Neuronal stem cell (in vitro differentiated cells): Measurements from ENCODE around the gene LRRC53.

Experiments
- DNase-seq: peaks from one replicate; pipeline ENCODE4 v3.0.0-alpha.2; 2013; ENCODE audit warnings: low spot score
- H2AFZ ChIP-seq: one replicate; pipeline ENCODE4 v1.6.1; 2013; ENCODE audit warnings: mild to moderate bottlenecking, low read length, inconsistent platforms
- H2AK5ac ChIP-seq: 2 replicates; pipeline ENCODE4 v1.6.1; 2013; ENCODE audit warnings: low read depth, mild to moderate bottlenecking, inconsistent platforms, low read length, moderate library complexity, mixed read lengths
- H2BK120ac ChIP-seq: 2 replicates; pipeline ENCODE4 v1.6.1; 2013; ENCODE audit warnings: low read depth, mild to moderate bottlenecking, inconsistent platforms, low read length, moderate library complexity, mixed read lengths
- H2BK12ac ChIP-seq: one replicate; pipeline ENCODE4 v1.6.1; 2013; ENCODE audit warnings: low read length, inconsistent platforms
- H2BK15ac ChIP-seq: 2 replicates; pipeline ENCODE4 v1.6.1; 2013; ENCODE audit warnings: mild to moderate bottlenecking, low read length, inconsistent platforms, mixed read lengths
- H2BK5ac ChIP-seq: one replicate; pipeline ENCODE4 v1.6.1; 2013; ENCODE audit warnings: inconsistent platforms, mild to moderate bottlenecking, low read length, moderate library complexity
- H3K14ac ChIP-seq: one replicate; pipeline ENCODE4 v1.6.1; 2013; ENCODE audit warnings: low read length, inconsistent platforms
- H3K18ac ChIP-seq: 2 replicates; pipeline ENCODE4 v1.6.1; 2013; ENCODE audit warnings: low read length, inconsistent platforms
- H3K23ac ChIP-seq: 2 replicates; pipeline ENCODE4 v1.6.1; 2013; ENCODE audit warnings: low read depth, mild to moderate bottlenecking, mixed read lengths, low read length, inconsistent platforms; ENCODE audit not compliant: poor library complexity
- H3K27ac ChIP-seq: replicated peaks from 3 replicates; pipeline ENCODE4 v1.5.1; 2013; ENCODE audit warnings: low read length, inconsistent platforms
- H3K27me3 ChIP-seq, 3 experiments: 2 replicates each; pipeline ENCODE4 v1.6.1; 2013; ENCODE audit warnings: low read length in 3 of 3, mild to moderate bottlenecking in 2 of 3, inconsistent platforms in 1 of 3, low read depth in 1 of 3, mixed read lengths in 1 of 3, moderate library complexity in 1 of 3; ENCODE audit not compliant: control insufficient read depth in 3 of 3, insufficient read depth in 3 of 3
- H3K36me3 ChIP-seq, 2 donors: replicated peaks in 1 of 2; 2 replicates each; pipeline ENCODE4 v1.6.1; 2013; ENCODE audit warnings: low read length in 2 of 2; ENCODE audit not compliant: control insufficient read depth in 2 of 2, insufficient read depth in 2 of 2
- H3K4ac ChIP-seq: 2 replicates; pipeline ENCODE4 v1.6.1; 2013; ENCODE audit warnings: inconsistent platforms, mild to moderate bottlenecking, low read length, moderate library complexity
- H3K4me1 ChIP-seq, 2 donors: 1 replicate in 1 of 2; 2 replicates in 1 of 2; pipeline ENCODE4 v1.6.1; 2013; ENCODE audit warnings: low read length in 2 of 2, low read depth in 1 of 2; ENCODE audit not compliant: control insufficient read depth in 2 of 2, insufficient read depth in 1 of 2
- H3K4me2 ChIP-seq: one replicate; pipeline ENCODE4 v1.6.1; 2013; ENCODE audit warnings: mild to moderate bottlenecking, low read length, inconsistent platforms; ENCODE audit not compliant: insufficient read depth, poor library complexity, severe bottlenecking
- H3K4me3 ChIP-seq, 2 donors: 2 replicates each; pipeline ENCODE4 v1.5.1; 2013; ENCODE audit warnings: low read length in 2 of 2, mild to moderate bottlenecking in 2 of 2, inconsistent platforms in 1 of 2, moderate library complexity in 1 of 2
- H3K79me1 ChIP-seq: one replicate; pipeline ENCODE4 v1.6.1; 2013; ENCODE audit warnings: low read depth, mild to moderate bottlenecking, inconsistent platforms, low read length, moderate library complexity
- H3K9ac ChIP-seq: one replicate; pipeline ENCODE4 v1.6.1; 2013; ENCODE audit warnings: mild to moderate bottlenecking, low read depth, low read length, inconsistent platforms; ENCODE audit not compliant: poor library complexity
- H3K9me3 ChIP-seq, 2 donors: replicated peaks in 1 of 2; 2 replicates each; pipeline versions ENCODE3 to v1.6.1; 2013; ENCODE audit warnings: low read length in 2 of 2, mild to moderate bottlenecking in 2 of 2, inconsistent platforms in 1 of 2, low read depth in 1 of 2, mixed read lengths in 1 of 2, moderate library complexity in 1 of 2; ENCODE audit not compliant: control insufficient read depth in 2 of 2, insufficient read depth in 1 of 2
- H4K8ac ChIP-seq: one replicate; pipeline ENCODE4 v1.6.1; 2013; ENCODE audit warnings: low read depth, mild to moderate bottlenecking, inconsistent platforms, low read length, moderate library complexity
- H4K91ac ChIP-seq: one replicate; pipeline ENCODE4 v1.6.1; 2013; ENCODE audit warnings: low read length, low read depth, mild to moderate bottlenecking, inconsistent platforms; ENCODE audit not compliant: poor library complexity
- WGBS, 2 donors: extraction: QIAGEN DNeasy Blood & Tissue Kit; methylation state at CpG; one replicate each; pipeline ENCODE4 v1.1.7; 2013; ENCODE audit warnings: missing lambda C conversion rate in 2 of 2, mixed read lengths in 1 of 2; ENCODE audit not compliant: insufficient read length in 2 of 2, insufficient replicate concordance in 1 of 2; ENCODE audit errors: extremely low coverage in 2 of 2; 5-methylcytosine and 5-hydroxymethylcytosine counted together

The LRRC53 gene

DNA sequence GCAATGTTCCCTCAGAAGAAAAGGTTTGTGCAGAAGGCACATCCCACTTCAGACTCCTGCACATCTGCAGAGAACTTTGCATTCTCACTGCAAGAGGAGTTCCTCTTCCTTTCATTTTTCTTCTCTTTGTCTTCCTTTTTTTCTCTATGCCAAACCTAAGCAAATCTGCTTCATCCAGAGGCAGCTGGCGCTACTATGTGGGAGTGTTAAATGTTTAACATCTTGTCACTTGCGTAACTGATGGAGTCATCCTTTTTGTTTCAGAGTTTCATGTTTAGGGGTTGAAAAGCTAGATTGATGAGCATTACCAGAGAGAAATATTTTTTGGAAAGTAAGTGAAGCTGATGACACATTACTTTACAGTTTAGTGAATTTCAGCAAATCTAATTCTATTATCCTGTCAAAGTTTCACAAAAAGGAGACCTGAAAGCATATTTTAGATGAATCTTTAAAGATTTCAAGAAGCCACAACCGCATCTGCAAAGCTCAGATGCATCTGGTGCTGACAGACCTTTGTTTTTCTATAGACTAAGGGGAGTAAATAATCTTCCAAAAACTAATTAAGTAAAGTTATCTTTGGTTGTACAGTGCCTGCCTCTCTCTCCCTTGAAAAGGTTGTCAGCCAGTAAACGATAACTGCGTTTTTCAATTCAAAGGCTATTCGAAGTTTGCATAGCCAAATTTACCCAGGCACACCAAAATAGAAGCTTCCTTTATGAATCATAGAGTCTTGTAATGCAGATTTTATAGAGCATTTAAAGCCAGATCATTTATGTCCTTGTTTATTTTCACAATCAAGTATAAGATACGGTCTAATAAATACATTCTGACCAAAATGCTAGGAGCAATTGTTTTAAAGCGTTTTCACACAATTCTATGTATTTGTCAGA, 1.2 kb upstream of the LRRC53 start:
- H2BK120ac ChIP-seq: no peak overlapping the region
- no peak overlapping the region for H3K14ac ChIP-seq
- no peak overlapping the region for H4K8ac ChIP-seq
- no peak overlapping the region for H2AK5ac ChIP-seq
- no peaks in the 10 kb centered on the region for H3K79me1 ChIP-seq
- no peaks in the 10 kb centered on the region for H3K27me3 ChIP-seq
- H2BK12ac ChIP-seq: no peak overlapping the region
- H3K27ac ChIP-seq: no peak overlapping the region
- no peak overlapping the region for H2BK5ac ChIP-seq
- no peak overlapping the region for H3K4me3 ChIP-seq
- no peaks in the 10 kb centered on the region for H3K36me3 ChIP-seq
- peaks cover 1 to 4% of the 10 kb centered on the region in 2 donors for H3K4me1 ChIP-seq
- no peak overlapping the region for H3K18ac ChIP-seq
- H3K9ac ChIP-seq: no peak overlapping the region
- WGBS, 2 donors: no CpG with 5 or more reads among the region's 8 CpGs
- H3K4ac ChIP-seq: no peak overlapping the region
- H2BK15ac ChIP-seq: no peak overlapping the region
- H3K23ac ChIP-seq: no peak overlapping the region
- no peak for DNase-seq
- peak overlapping the region; percentile 11 for H2AFZ ChIP-seq
- H3K9me3 ChIP-seq: no peaks in the 10 kb centered on the region
- H3K4me2 ChIP-seq: no peak overlapping the region
- no peak overlapping the region for H4K91ac ChIP-seq

DNA sequence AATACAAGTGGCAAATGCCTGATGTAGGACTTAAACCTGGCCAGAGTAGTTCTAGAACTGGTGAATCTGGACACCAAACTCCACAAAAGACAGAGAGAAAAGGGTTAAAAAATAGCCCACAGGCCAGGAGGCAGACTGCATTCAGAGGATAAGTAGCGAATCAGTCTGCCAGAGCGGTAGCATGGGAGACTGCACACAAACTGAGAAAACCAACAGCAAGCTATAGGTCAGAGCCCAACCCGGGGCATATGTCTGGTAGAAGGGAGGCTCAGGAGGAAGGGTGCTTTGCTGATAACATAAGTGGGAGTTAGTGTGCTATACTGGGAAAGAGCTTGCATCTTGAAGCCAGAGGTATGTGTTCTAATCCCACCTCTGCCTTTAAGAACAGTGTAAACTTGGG, 4.0 kb downstream of the LRRC53 start:
- Histone ChIP-seq H3K27ac (no peak overlapping the region), H3K4me1 (peaks cover 6 to 34% of the 10 kb centered on the region in 2 donors), H3K4me3 (no peak overlapping the region), H3K14ac (no peak overlapping the region), H3K4me2 (no peak overlapping the region), H2AK5ac (no peak overlapping the region), H3K36me3 (no peaks in the 10 kb centered on the region), H3K23ac (no peak overlapping the region), H3K18ac (no peak overlapping the region), H4K8ac (no peak overlapping the region), H2BK15ac (no peak overlapping the region), H3K4ac (no peak overlapping the region), H4K91ac (no peak overlapping the region), H3K9ac (no peak overlapping the region), H2BK12ac (no peak overlapping the region), H3K9me3 (no peaks in the 10 kb centered on the region), H2AFZ (peak overlapping the region; percentile 62), H3K79me1 (no peaks in the 10 kb centered on the region), H3K27me3 (no peaks in the 10 kb centered on the region), H2BK5ac (no peak overlapping the region), H2BK120ac (no peak overlapping the region)
- no CpG with 5 or more reads among the region's 3 CpGs for WGBS, 2 donors
- no peak for DNase-seq

- H3K27ac ChIP-seq: peak overlapping the region; percentile 33
- no peak overlapping the region for H3K14ac ChIP-seq
- no peak overlapping the region for H2BK5ac ChIP-seq
- H3K23ac ChIP-seq: no peak overlapping the region
- no peak overlapping the region for H3K4ac ChIP-seq
- H3K79me1 ChIP-seq: no peaks in the 10 kb centered on the region
- no peaks in the 10 kb centered on the region for H3K36me3 ChIP-seq
- no peak overlapping the region for H2BK120ac ChIP-seq
- H3K18ac ChIP-seq: no peak overlapping the region
- H3K4me2 ChIP-seq: no peak overlapping the region
- no peak overlapping the region for H4K8ac ChIP-seq
- no peak overlapping the region for H2BK12ac ChIP-seq
- no peak overlapping the region for H2AK5ac ChIP-seq
- no peak overlapping the region for H3K4me3 ChIP-seq
- H3K9ac ChIP-seq: no peak overlapping the region
- H3K4me1 ChIP-seq: peaks cover 7 to 34% of the 10 kb centered on the region in 2 donors
- DNase-seq: peak; percentile 69
- H2BK15ac ChIP-seq: no peak overlapping the region
- peak overlapping the region; percentile 65 for H2AFZ ChIP-seq
- no peaks in the 10 kb centered on the region for H3K9me3 ChIP-seq
- WGBS, 2 donors: no CpG with 5 or more reads among the region's 8 CpGs
- no peaks in the 10 kb centered on the region for H3K27me3 ChIP-seq
- H4K91ac ChIP-seq: no peak overlapping the region
Measured at GRCh38 chr1:74505928-74506710, 6.3 kb downstream of the LRRC53 start.

- H3K27ac ChIP-seq: peak overlapping the region; percentile 79
- no peak overlapping the region for H2AK5ac ChIP-seq
- H4K8ac ChIP-seq: no peak overlapping the region
- peak overlapping the region; percentile 77 for H2AFZ ChIP-seq
- peak overlapping the region in 1 of 2 donors; percentile 9 for H3K4me3 ChIP-seq
- peak; percentile 58 for DNase-seq
- no peak overlapping the region for H3K18ac ChIP-seq
- H2BK5ac ChIP-seq: no peak overlapping the region
- no peak overlapping the region for H3K4me2 ChIP-seq
- no peaks in the 10 kb centered on the region for H3K9me3 ChIP-seq
- H2BK12ac ChIP-seq: no peak overlapping the region
- peaks cover 7 to 34% of the 10 kb centered on the region in 2 donors for H3K4me1 ChIP-seq
- no peak overlapping the region for H2BK15ac ChIP-seq
- H3K27me3 ChIP-seq: no peaks in the 10 kb centered on the region
- no peak overlapping the region for H3K9ac ChIP-seq
- no peak overlapping the region for H3K4ac ChIP-seq
- H3K36me3 ChIP-seq: no peaks in the 10 kb centered on the region
- H3K79me1 ChIP-seq: no peaks in the 10 kb centered on the region
- H3K14ac ChIP-seq: no peak overlapping the region
- WGBS, 2 donors: no CpG with 5 or more reads among the region's 11 CpGs
- no peak overlapping the region for H3K23ac ChIP-seq
- no peak overlapping the region for H2BK120ac ChIP-seq
- no peak overlapping the region for H4K91ac ChIP-seq
Measured at GRCh38 chr1:74504933-74505512, 7.4 kb downstream of the LRRC53 start.
